Heart right ventricle (tissue), 16 donors: ENCODE data around the gene TRMT2A. TPM values are rescaled to one million over a fixed set of nuclear protein-coding genes. Genes with fewer than 3 reads are reported as not detected.

Experiments used
- ATAC-seq, 8 donors: fragments of 200-7000 bp; cut with Tn5 transposase; one replicate each; pipeline ENCODE4 v1.9.1; 2020; ENCODE audit warnings: mild to moderate bottlenecking in 8 of 8, moderate library complexity in 8 of 8, moderate number of reproducible peaks in 1 of 8
- DNase-seq, 2 donors: peaks; one replicate each; pipeline ENCODE4 v3.0.0-alpha.2; 2020
- H3K27ac ChIP-seq, 10 donors: fragments of 200-600 bp; sonication (generic) in 2 of 10; one replicate each; pipeline versions ENCODE4 v1.5.0 to v1.8.0; 2020 to 2022; ENCODE audit warnings: mild to moderate bottlenecking in 3 of 10
- H3K27me3 ChIP-seq, 7 donors: fragments of 200-600 bp; one replicate each; pipeline ENCODE4 v1.8.0; 2021 to 2022; ENCODE audit warnings: mild to moderate bottlenecking in 2 of 7
- H3K36me3 ChIP-seq, 9 donors: fragments of 200-600 bp; sonication (generic) in 1 of 9; one replicate each; pipeline versions ENCODE4 v1.5.0 to v1.8.0; 2020 to 2022; ENCODE audit warnings: mild to moderate bottlenecking in 2 of 9
- H3K4me1 ChIP-seq, 9 donors: fragments of 200-600 bp; sonication (generic) in 1 of 9; one replicate each; pipeline versions ENCODE4 v1.5.0 to v1.8.0; 2020 to 2022; ENCODE audit warnings: mild to moderate bottlenecking in 4 of 9
- H3K4me3 ChIP-seq, 10 donors: fragments of 200-600 bp; sonication (generic) in 2 of 10; one replicate each; pipeline versions ENCODE4 v1.5.0 to v1.8.0; 2020 to 2022; ENCODE audit warnings: mild to moderate bottlenecking in 7 of 10, moderate library complexity in 2 of 10
- H3K9me3 ChIP-seq, 11 donors: fragments of 200-600 bp in 10 of 11; sonication (generic) in 2 of 11; one replicate each; pipeline versions ENCODE4 v1.5.0 to v1.8.0; 2013 to 2022; ENCODE audit warnings: mild to moderate bottlenecking in 2 of 11, control low read depth in 1 of 11, moderate library complexity in 1 of 11
- CTCF ChIP-seq, 9 donors: fragments of 200-600 bp; sonication (generic) in 2 of 9; IDR thresholded peaks; one replicate each; pipeline versions ENCODE4 v1.5.0 to v1.8.0; 2021 to 2022; ENCODE audit warnings: antibody characterized with exemption in 9 of 9, mild to moderate bottlenecking in 5 of 9, moderate library complexity in 1 of 9
- WGBS, 2 donors: extraction: QIAGEN DNeasy Blood & Tissue Kit; methylation state at CpG; one replicate each; pipeline ENCODE4 v1.1.7; 2013; ENCODE audit warnings: inconsistent platforms in 1 of 2; 5-methylcytosine and 5-hydroxymethylcytosine counted together
- intact Hi-C, 10 donors: fragments of 100-400 bp; cut with DNase I; formaldehyde crosslinking; loops; one replicate each; pipeline versions ENCODE4 v1.11.1 to v1.14.2; 2022
- polyA plus RNA-seq, 2 donors: library from polyadenylated mRNA; stranded (reverse); fragments of 200-250 nt; gene quantifications; one replicate each; pipeline ENCODE4 v1.2.3, GENCODE V29; 2013
- total RNA-seq, 10 donors: library from RNA; stranded (reverse); fragmentation: NEBNext Ultra II Directional in 3 of 10; extraction: Animal tissue kit (Norgen Biotek cat#: 25700) in 3 of 10; gene quantifications; one replicate each; pipeline versions ENCODE4 v1.2.1 to v1.2.4, GENCODE V29; 2021 to 2023
- donor health status: Arrhythmogenic right ventricular cardiomyopathy.
- donor health status: ischemic (EF 13 %, LVEDD 7.1; RV severe dilation, severe dysfunction).
- donor health status: healthy with polysubstance abuse.
- donor health status: DM: no; HTN: yes; CAD: no.
- donor health status: DM: no; HTN: no; CAD: no.
- donor health status: ischemic (EF 25% LVEDD 6.9; RV normal size, moderate dysfunction).
- donor health status: ischemic (EF 25% LVEDD 5.7; RV mildly dilated, moderate dysfunction).
- donor health status: healthy.
- donor health status: DM: yes; HTN: yes; CAD: no.
- donor health status: Ischemic cardiomyopathy.
- donor health status: ischemic (EF 35%, LVEDD 5.7; RV mildly dilated, moderate dysfunction).
- donor health status: nonischemic (EF 11% LVEDD 7.7; RV severe dilation, severe dysfunction).
- donor health status: DM: yes; HTN: yes; CAD: no.
- donor health status: PGD.
- donor health status: ischemic (EF 29% LVEDD 5.4; RV normal size, mild dysfunction).
- donor health status: nonischemic (EF 23%, LVEDD 6.1; RV moderate dilation, normal function).

TRMT2A gene
- total and polyA plus RNA-seq, 12 donors = 18.4 to 58.2 (median 26.0) TPM

- ATAC-seq (no peak), DNase-seq (no peak)
- no peak for TF ChIP-seq CTCF (IDR thresholded peaks at IDR 0.05)
- Histone ChIP-seq H3K4me3 (no peak overlapping the region), H3K27me3 (no peaks in the 10 kb centered on the region), H3K27ac (no peak overlapping the region), H3K36me3 (peaks cover 0 to 36% (median 0%) of the 10 kb centered on the region in 9 donors), H3K4me1 (no peaks in the 10 kb centered on the region), H3K9me3 (no peaks in the 10 kb centered on the region)
- 81% methylated on average over 14 of the region's 14 CpGs for WGBS, 2 donors
- intact Hi-C loops = no loop called here
Observed at GRCh38 chr22:20147237-20147988, 30.4 kb upstream of the TRMT2A start.

- no peaks in the 10 kb centered on the region for H3K9me3 ChIP-seq
- 83 to 87% methylated on average over 20 to 22 of the region's 22 CpGs for WGBS, 2 donors
- no peak for DNase-seq
Observed at GRCh38 chr22:20146777-20147176, 29.8 kb upstream of the TRMT2A start.

GRCh38 chr22:20145832-20146223 lies 28.8 kb upstream of the TRMT2A start:
- DNase-seq (no peak), ATAC-seq (no peak)
- H3K9me3 ChIP-seq = no peaks in the 10 kb centered on the region
- no peak overlapping the region for H3K4me3 ChIP-seq
- no peaks in the 10 kb centered on the region for H3K27me3 ChIP-seq
- intact Hi-C loops = no loop called here
- WGBS, 2 donors = 90 to 91% methylated on average over 21 of the region's 21 CpGs
- no peak overlapping the region for H3K27ac ChIP-seq
- H3K36me3 ChIP-seq = peaks cover 0 to 50% (median under 1%) of the 10 kb centered on the region in 9 donors
- H3K4me1 ChIP-seq = no peaks in the 10 kb centered on the region
- no peak for TF ChIP-seq CTCF (IDR thresholded peaks at IDR 0.05)

More at GRCh38 chr22:20146777-20147176, 29.8 kb upstream of the TRMT2A start:
- Histone ChIP-seq H3K27ac (no peak overlapping the region), H3K4me1 (no peaks in the 10 kb centered on the region), H3K27me3 (no peaks in the 10 kb centered on the region), H3K4me3 (no peak overlapping the region), H3K36me3 (peaks cover 0 to 41% (median 0%) of the 10 kb centered on the region in 9 donors)
- intact Hi-C loops = no loop called here
- TF ChIP-seq CTCF (IDR thresholded peaks at IDR 0.05) = no peak
- ATAC-seq = no peak

GRCh38 chr22:20145206-20145831 lies 28.3 kb upstream of the TRMT2A start:
- Histone ChIP-seq H3K36me3 (peaks cover 0 to 52% (median 5%) of the 10 kb centered on the region in 9 donors), H3K4me1 (no peaks in the 10 kb centered on the region), H3K27ac (no peak overlapping the region), H3K9me3 (no peaks in the 10 kb centered on the region), H3K4me3 (no peak overlapping the region), H3K27me3 (no peaks in the 10 kb centered on the region)
- no peak for ATAC-seq
- 92 to 94% methylated on average over 22 of the region's 22 CpGs for WGBS, 2 donors
- intact Hi-C loops = no loop called here
- DNase-seq = no peak
- no peak for TF ChIP-seq CTCF (IDR thresholded peaks at IDR 0.05)
